H1 (cell line): ENCODE data around the gene RNF44. TPM values are rescaled to one million over a fixed set of nuclear protein-coding genes. Genes with fewer than 3 reads are reported as not detected.

ENCODE experiments used
- CTCF ChIA-PET: fragments of 300-600 bp; sonication (Branson Sonifier 250); formaldehyde crosslinking; loops from one replicate; lab custom pipeline; 2021; ENCODE audit not compliant: partially characterized antibody; lab: Charles Lee
- POLR2A ChIA-PET: fragments of 300-600 bp; sonication (Branson Sonifier 250); formaldehyde crosslinking; loops from one replicate; lab custom pipeline; 2021; ENCODE audit warnings: inconsistent platforms; ENCODE audit not compliant: partially characterized antibody; lab: Charles Lee
- DNase-seq, 2 experiments: peaks; one replicate each; pipeline versions ENCODE4 v3.0.0 to v3.0.0-alpha.2; 2010 to 2022; ENCODE audit warnings: low spot score in 2 of 2, low read depth in 1 of 2, mixed read lengths in 1 of 2
- FAIRE-seq: peaks from 2 replicates; lab custom pipeline; 2011; peaks lifted over from hg19 to GRCh38; lab: Jason Lieb, UNC
- H2AFZ ChIP-seq: 2 replicates; pipeline ENCODE4 v1.8.1; 2012; ENCODE audit warnings: low read length, inconsistent platforms
- H2AK5ac ChIP-seq: 2 replicates; pipeline ENCODE4 v1.6.1; 2013; ENCODE audit warnings: low read depth, low read length
- H2BK120ac ChIP-seq: replicated peaks from 2 replicates; pipeline ENCODE3; 2013; ENCODE audit warnings: low read depth, low read length, inconsistent platforms
- H2BK12ac ChIP-seq: 2 replicates; pipeline ENCODE4 v1.6.1; 2013; ENCODE audit warnings: low read depth, low read length
- H2BK15ac ChIP-seq: 2 replicates; pipeline ENCODE4 v1.6.1; 2013; ENCODE audit warnings: low read length
- H2BK20ac ChIP-seq: 2 replicates; pipeline ENCODE4 v1.6.1; 2013; ENCODE audit warnings: low read length
- H2BK5ac ChIP-seq: 2 replicates; pipeline ENCODE4 v1.6.1; 2013; ENCODE audit warnings: low read depth, low read length
- H3K14ac ChIP-seq: 2 replicates; pipeline ENCODE4 v1.6.1; 2013; ENCODE audit warnings: inconsistent platforms; ENCODE audit not compliant: insufficient read length
- H3K18ac ChIP-seq: 2 replicates; pipeline ENCODE4 v1.6.1; 2013; ENCODE audit warnings: low read length; ENCODE audit errors: extremely low read depth
- H3K23ac ChIP-seq: 2 replicates; pipeline ENCODE4 v1.6.1; 2013; ENCODE audit warnings: inconsistent platforms; ENCODE audit not compliant: insufficient read length
- H3K23me2 ChIP-seq: 2 replicates; pipeline ENCODE4 v1.6.1; 2013; ENCODE audit warnings: low read depth, low read length
- H3K27ac ChIP-seq: 2 replicates; pipeline ENCODE4 v1.6.1; 2011; ENCODE audit warnings: low read depth, low read length, inconsistent platforms
- H3K27me3 ChIP-seq, 4 experiments: replicated peaks in 1 of 4; 1 replicate in 1 of 4; 2 replicates in 3 of 4; pipeline versions ENCODE4 v1.6.1 to v1.8.1; 2011 to 2013; ENCODE audit warnings: low read length in 3 of 4, mild to moderate bottlenecking in 3 of 4, inconsistent platforms in 2 of 4, mixed read lengths in 2 of 4, moderate library complexity in 1 of 4; ENCODE audit not compliant: control insufficient read depth in 3 of 4, insufficient read depth in 3 of 4; ENCODE audit errors: extremely low read depth in 1 of 4
- H3K36me3 ChIP-seq, 4 experiments: 2 replicates each; pipeline versions ENCODE4 v1.6.1 to v1.8.1; 2011 to 2013; ENCODE audit warnings: mild to moderate bottlenecking in 4 of 4, low read length in 3 of 4, moderate library complexity in 2 of 4, control low read depth in 1 of 4, inconsistent platforms in 1 of 4; ENCODE audit not compliant: insufficient read depth in 4 of 4, control insufficient read depth in 2 of 4
- H3K4ac ChIP-seq: replicated peaks from 2 replicates; pipeline ENCODE3; 2013; ENCODE audit warnings: low read length, low read depth, mixed read lengths, inconsistent platforms; ENCODE audit not compliant: insufficient read length
- H3K4me1 ChIP-seq, 4 experiments: replicated peaks in 1 of 4; 1 replicate in 1 of 4; 2 replicates in 3 of 4; pipeline versions ENCODE4 v1.6.1 to v1.8.1; 2011 to 2013; ENCODE audit warnings: low read length in 3 of 4, inconsistent platforms in 2 of 4, mixed read lengths in 1 of 4; ENCODE audit not compliant: insufficient read depth in 4 of 4, control insufficient read depth in 3 of 4
- H3K4me2 ChIP-seq, 2 experiments: 2 replicates each; pipeline versions ENCODE4 v1.6.1 to v1.8.1; 2011 to 2013; ENCODE audit warnings: low read depth in 2 of 2, low read length in 2 of 2, control low read depth in 1 of 2, inconsistent platforms in 1 of 2, mild to moderate bottlenecking in 1 of 2; ENCODE audit not compliant: insufficient read depth in 1 of 2
- H3K4me3 ChIP-seq, 4 experiments: fragments of 200-600, 300-600 bp in 1 of 4; sonication (generic), shearing (Covaris generic), sonication (Bioruptor Twin) in 1 of 4; 2 replicates each; pipeline versions ENCODE4 v1.5.1 to v1.8.1; 2011 to 2016; ENCODE audit warnings: low read length in 4 of 4, low read depth in 3 of 4, control low read depth in 2 of 4, inconsistent platforms in 2 of 4, mild to moderate bottlenecking in 2 of 4, mixed read lengths in 1 of 4, moderate library complexity in 1 of 4; ENCODE audit not compliant: insufficient read depth in 2 of 4; ENCODE audit errors: extremely low read depth in 1 of 4
- H3K56ac ChIP-seq: replicated peaks from 2 replicates; pipeline ENCODE3; 2013; ENCODE audit warnings: low read depth, mild to moderate bottlenecking, mixed read lengths, low read length, inconsistent platforms; ENCODE audit not compliant: insufficient read length
- H3K79me1 ChIP-seq: 2 replicates; pipeline ENCODE4 v1.6.1; 2013; ENCODE audit warnings: low read depth, low read length, control low read depth
- H3K79me2 ChIP-seq, 2 experiments: 2 replicates each; pipeline versions ENCODE4 v1.6.1 to v1.8.1; 2012 to 2013; ENCODE audit warnings: low read length in 2 of 2, mild to moderate bottlenecking in 2 of 2, inconsistent platforms in 1 of 2; ENCODE audit not compliant: insufficient read depth in 2 of 2, control insufficient read depth in 1 of 2
- H3K9ac ChIP-seq, 4 experiments: replicated peaks in 1 of 4; 1 replicate in 1 of 4; 2 replicates in 3 of 4; pipeline versions ENCODE4 v1.6.1 to v1.8.1; 2011 to 2013; ENCODE audit warnings: low read depth in 3 of 4, low read length in 3 of 4, control low read depth in 2 of 4, mild to moderate bottlenecking in 2 of 4, moderate library complexity in 2 of 4, inconsistent platforms in 1 of 4; ENCODE audit errors: extremely low read depth in 1 of 4
- H3K9me3 ChIP-seq, 2 experiments: 2 replicates each; pipeline versions ENCODE4 v1.6.1 to v1.8.1; 2012 to 2013; ENCODE audit warnings: mild to moderate bottlenecking in 2 of 2, moderate library complexity in 2 of 2, control low read depth in 1 of 2, inconsistent platforms in 1 of 2, low read depth in 1 of 2, low read length in 1 of 2, mixed read lengths in 1 of 2; ENCODE audit not compliant: insufficient read depth in 2 of 2
- H4K20me1 ChIP-seq, 2 experiments: replicated peaks in 1 of 2; 2 replicates each; pipeline versions ENCODE3 to v1.8.1; 2011 to 2013; ENCODE audit warnings: inconsistent platforms in 2 of 2, low read length in 2 of 2, mild to moderate bottlenecking in 1 of 2; ENCODE audit not compliant: insufficient read depth in 2 of 2, control insufficient read depth in 1 of 2
- H4K5ac ChIP-seq: 2 replicates; pipeline ENCODE4 v1.6.1; 2013; ENCODE audit warnings: low read length, low read depth, mixed read lengths, inconsistent platforms; ENCODE audit not compliant: insufficient read length
- H4K8ac ChIP-seq: 2 replicates; pipeline ENCODE4 v1.8.0; 2013; ENCODE audit warnings: mild to moderate bottlenecking, moderate library complexity, low read length, inconsistent platforms; ENCODE audit not compliant: insufficient read depth; ENCODE audit errors: extremely low read depth
- H4K91ac ChIP-seq: replicated peaks from 2 replicates; pipeline ENCODE3; 2013; ENCODE audit warnings: low read length, mixed read lengths, inconsistent platforms; ENCODE audit not compliant: insufficient read length
- POLR2A ChIP-seq, 2 experiments: IDR thresholded peaks; 1 replicate in 1 of 2; 2 replicates in 1 of 2; pipeline ENCODE4 v1.6.1; 2011; ENCODE audit warnings: low read depth in 2 of 2, low read length in 2 of 2, mild to moderate bottlenecking in 2 of 2; ENCODE audit errors: control extremely low read depth in 1 of 2
- TCF12 ChIP-seq: IDR thresholded peaks from 2 replicates; pipeline ENCODE4 v1.6.1; 2011; ENCODE audit warnings: low read depth, mild to moderate bottlenecking, low read length
- WGBS, 2 experiments: shearing (Covaris generic) in 1 of 2; methylation state at CpG; one replicate each; pipeline versions ENCODE4 v1.1.6 to v1.1.7; 2013 to 2015; ENCODE audit warnings: low lambda C conversion rate in 2 of 2, mixed read lengths in 2 of 2, inconsistent platforms in 1 of 2, low coverage in 1 of 2, missing lambda C conversion rate in 1 of 2; ENCODE audit not compliant: insufficient replicate concordance in 2 of 2, insufficient coverage in 1 of 2, insufficient read length in 1 of 2; ENCODE audit errors: extremely low coverage in 1 of 2, missing lambda C conversion rate in 1 of 2; 5-methylcytosine and 5-hydroxymethylcytosine counted together
- polyA plus RNA-seq, 7 experiments: library from polyadenylated mRNA; depleted of rRNA in 3 of 7; stranded (reverse) in 5 of 7; unstranded in 2 of 7; fragments of >200 nt in 5 of 7; fragments of 200-250 nt in 2 of 7; gene quantifications; 1 replicate in 5 of 7; 2 replicates in 1 of 7; 4 replicates in 1 of 7; pipeline versions ENCODE4 v1.2.1 to v1.2.3, GENCODE V29; 2011 to 2013; ENCODE audit warnings: missing spikeins in 2 of 7, mixed read lengths in 2 of 7
- total RNA-seq: library from RNA; stranded (reverse); fragmentation: NEBNext Ultra II Directional; extraction: Animal tissue kit (Norgen Biotek cat#: 25700); gene quantifications from 2 replicates; pipeline ENCODE4 v1.2.1, GENCODE V29; 2021
- TF ChIP-seq, protein P1 (sequence below): IDR thresholded peaks from 2 replicates; pipeline ENCODE4 v1.6.1; 2011; ENCODE audit warnings: low read depth, mild to moderate bottlenecking, low read length; ENCODE audit not compliant: insufficient read depth

Gene RNF44
- total and polyA plus RNA-seq, 2 of the 8 experiments (the other 6 are each of a cell fraction or from before 2014, with no cell fraction given) = 54.7 to 164 TPM

DNA sequence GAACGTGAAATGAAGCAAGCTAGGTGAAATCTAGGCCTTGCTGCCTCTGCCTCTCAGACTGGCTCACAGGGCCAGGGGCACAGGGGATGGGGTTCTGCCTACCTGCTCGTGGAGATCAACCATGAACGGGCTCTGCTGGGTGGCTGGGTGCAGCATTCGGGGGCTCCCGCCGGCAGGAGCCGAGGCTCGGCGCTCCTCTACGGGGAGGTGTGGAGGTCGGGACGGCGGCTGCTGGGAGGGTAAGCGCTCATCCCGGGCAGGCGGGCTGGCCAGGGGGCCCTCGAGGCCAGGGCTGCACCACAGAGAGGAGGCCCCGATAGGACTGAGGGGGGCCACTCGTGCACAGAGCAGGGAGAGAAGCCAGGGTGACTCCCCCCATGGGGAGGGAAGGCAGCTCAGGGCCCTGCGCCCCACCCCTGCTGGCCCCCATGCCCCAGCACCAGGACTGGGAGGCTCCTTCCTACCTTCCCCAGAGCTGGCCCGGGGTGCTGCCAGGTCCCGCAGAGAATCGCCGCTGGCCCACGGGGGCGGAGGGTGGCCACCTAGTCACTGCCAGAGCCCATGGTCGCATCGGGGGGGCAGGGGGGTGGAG is 5.2 kb downstream of the RNF44 start:
- Histone ChIP-seq H3K27me3 (no peaks in the 10 kb centered on the region), H3K79me1 (peaks cover 14% of the 10 kb centered on the region), H3K27ac (no peak overlapping the region), H3K14ac (no peak overlapping the region), H2BK5ac (no peak overlapping the region), H3K79me2 (peaks cover 36 to 56% of the 10 kb centered on the region in 2 experiments), H4K5ac (no peak overlapping the region), H3K4me2 (no peak overlapping the region), H3K23me2 (peaks cover 8% of the 10 kb centered on the region), H2AK5ac (no peak overlapping the region), H3K4me3 (no peak overlapping the region), H3K56ac (no peak overlapping the region), H2BK12ac (no peak overlapping the region), H3K9me3 (no peaks in the 10 kb centered on the region), H4K20me1 (peaks cover 37 to 47% of the 10 kb centered on the region in 2 experiments), H4K91ac (no peak overlapping the region), H3K9ac (no peak overlapping the region; a peak in 1 of 7 replicates), H3K36me3 (peaks cover 34 to 66% (median 46%) of the 10 kb centered on the region in 4 experiments), H4K8ac (peak overlapping the region; percentile 36; the same call in 1 of the 2 replicates), H3K4ac (no peak overlapping the region), H2BK15ac (no peak overlapping the region), H2BK20ac (no peak overlapping the region), H2BK120ac (no peak overlapping the region), H3K23ac (no peak overlapping the region), H2AFZ (no peak overlapping the region), H3K18ac (no peak overlapping the region), H3K4me1 (peaks cover 4 to 20% (median 18%) of the 10 kb centered on the region in 4 experiments)
- TF ChIP-seq, protein P1, sequence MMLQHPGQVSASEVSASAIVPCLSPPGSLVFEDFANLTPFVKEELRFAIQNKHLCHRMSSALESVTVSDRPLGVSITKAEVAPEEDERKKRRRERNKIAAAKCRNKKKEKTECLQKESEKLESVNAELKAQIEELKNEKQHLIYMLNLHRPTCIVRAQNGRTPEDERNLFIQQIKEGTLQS = no peak
- TF ChIP-seq POLR2A (IDR thresholded peaks at IDR 0.05; ENCODE audit: control extremely low read depth in 1 of 2, low read depth in 2 of 2, low read length in 2 of 2) = peak in 1 of 2 experiments; percentile 57; a peak in 2 of 3 replicates
- TF ChIP-seq TCF12 = no peak
- 95% methylated on average over 24 of the region's 28 CpGs; no CpG with 5 or more reads in 1 of the 2 experiments for WGBS, 2 experiments
- no peak for FAIRE-seq
- ChIA-PET CTCF (interaction anchor here (1.0 to 2.6 kb wide), 4 partner anchors 12 to 64 kb away, joined by 3 to 8 read pairs (median 4); no protein-coding TSS in a partner anchor), POLR2A (interaction anchor here (0.9 to 26.0 kb wide), 4 partner anchors 5 to 42 kb away, joined by 4 to 458 read pairs (median 232); partner anchors contain the start of gene RNF44)
- no peak for DNase-seq
